Measurements from ENCODE around the gene MMP20. TPM values are rescaled to one million over a fixed set of nuclear protein-coding genes. Genes with fewer than 3 reads are reported as not detected.

The MMP20 gene
- total and polyA plus RNA-seq, 2 experiments from 2014 or later = not detected

GRCh38 chr11:102527041-102527440, 98.1 kb downstream of the MMP20 start (continued):
- no peak for TF ChIP-seq REST (IDR thresholded peaks at IDR 0.05; ENCODE audit: unreplicated experiment)
- no peak for TF ChIP-seq CTCF (conservative IDR thresholded peaks at IDR 0.05; ENCODE audit: low read depth in 2 of 2)
- TF ChIP-seq ETS1 (IDR thresholded peaks at IDR 0.05) = no peak
- TF ChIP-seq ZNF331 (CRISPR knock-in tag; IDR thresholded peaks at IDR 0.05; ENCODE audit: low read depth) = no peak
- TF ChIP-seq EZH2 (IDR thresholded peaks at IDR 0.05; ENCODE audit: low read depth, unreplicated experiment) = no peak
- TF ChIP-seq ZNF114 (CRISPR knock-in tag; IDR thresholded peaks at IDR 0.05) = no peak
- TF ChIP-seq STAT1 (IDR thresholded peaks at IDR 0.05; ENCODE audit: unreplicated experiment) = no peak
- no peak for TF ChIP-seq POLR2AphosphoS5 (IDR thresholded peaks at IDR 0.05; ENCODE audit: low read depth)
- TF ChIP-seq NANOG (IDR thresholded peaks at IDR 0.05; ENCODE audit: borderline replicate concordance) = no peak
- no peak for TF ChIP-seq EZH2phosphoT487 (IDR thresholded peaks at IDR 0.05; ENCODE audit: unreplicated experiment)

Other genes with a start within 250 kb of the MMP20 start
- 61.0 and 63.0 TPM in 2 replicates for gene TMEM123, start 172.6 kb downstream of the MMP20 start, total RNA-seq (2014; rRNA removed; shearing (Covaris generic))
- 37.6 and 44.1 TPM in 2 replicates for gene TMEM123, start 172.6 kb downstream of the MMP20 start, polyA plus RNA-seq (2016; fragmentation: Nextera tagmentation; extraction: Ambion mirVana)
- gene MMP7, start 94.6 kb downstream of the MMP20 start, total RNA-seq (2014; rRNA removed; shearing (Covaris generic)) = not detected in 2 replicates
- not detected in 2 replicates for gene MMP7, start 94.6 kb downstream of the MMP20 start, polyA plus RNA-seq (2016; fragmentation: Nextera tagmentation; extraction: Ambion mirVana)
- gene MMP27, start 80.4 kb upstream of the MMP20 start, total RNA-seq (2014; rRNA removed; shearing (Covaris generic)) = not detected in 2 replicates
- not detected in 2 replicates for gene MMP27, start 80.4 kb upstream of the MMP20 start, polyA plus RNA-seq (2016; fragmentation: Nextera tagmentation; extraction: Ambion mirVana)
- not detected in 2 replicates for gene MMP8, start 99.6 kb upstream of the MMP20 start, total RNA-seq (2014; rRNA removed; shearing (Covaris generic))
- not detected in 2 replicates for gene MMP8, start 99.6 kb upstream of the MMP20 start, polyA plus RNA-seq (2016; fragmentation: Nextera tagmentation; extraction: Ambion mirVana)
- gene MMP10, start 155.3 kb upstream of the MMP20 start, total RNA-seq (2014; rRNA removed; shearing (Covaris generic)) = 0.10 and 0.31 TPM in 2 replicates
- not detected in 2 replicates for gene MMP10, start 155.3 kb upstream of the MMP20 start, polyA plus RNA-seq (2016; fragmentation: Nextera tagmentation; extraction: Ambion mirVana)
- not detected in 2 replicates for gene MMP1, start 172.8 kb upstream of the MMP20 start, total RNA-seq (2014; rRNA removed; shearing (Covaris generic))
- gene MMP1, start 172.8 kb upstream of the MMP20 start, polyA plus RNA-seq (2016; fragmentation: Nextera tagmentation; extraction: Ambion mirVana) = not detected in 2 replicates
- not detected in 2 replicates for gene MMP3, start 218.3 kb upstream of the MMP20 start, total RNA-seq (2014; rRNA removed; shearing (Covaris generic))
- 0.68 TPM in 1 of 2 replicates, not detected in the other for gene MMP3, start 218.3 kb upstream of the MMP20 start, polyA plus RNA-seq (2016; fragmentation: Nextera tagmentation; extraction: Ambion mirVana)
- not detected in 2 replicates for gene MMP12, start 249.7 kb upstream of the MMP20 start, total RNA-seq (2014; rRNA removed; shearing (Covaris generic))
- gene MMP12, start 249.7 kb upstream of the MMP20 start, polyA plus RNA-seq (2016; fragmentation: Nextera tagmentation; extraction: Ambion mirVana) = not detected in 2 replicates